IPS-20b (cell line): ENCODE results near the gene TNFRSF6B.

Experiments
- H3K27ac ChIP-seq: one replicate; pipeline ENCODE4 v1.5.1; 2013; ENCODE audit warnings: low read length
- H3K27me3 ChIP-seq: 2 replicates; pipeline ENCODE4 v1.6.1; 2013; ENCODE audit warnings: mild to moderate bottlenecking, low read length, inconsistent platforms; ENCODE audit not compliant: insufficient read depth
- H3K36me3 ChIP-seq: 2 replicates; pipeline ENCODE4 v1.6.1; 2013; ENCODE audit warnings: low read depth, mild to moderate bottlenecking, inconsistent platforms, low read length, moderate library complexity; ENCODE audit not compliant: insufficient read depth
- H3K4me1 ChIP-seq: 2 replicates; pipeline ENCODE4 v1.6.1; 2013; ENCODE audit warnings: mild to moderate bottlenecking, control low read depth, inconsistent platforms, low read length, moderate library complexity; ENCODE audit not compliant: insufficient read depth
- H3K4me3 ChIP-seq: 2 replicates; pipeline ENCODE4 v1.5.1; 2013; ENCODE audit warnings: mild to moderate bottlenecking, low read length, inconsistent platforms
- H3K9ac ChIP-seq: 2 replicates; pipeline ENCODE4 v1.6.1; 2013; ENCODE audit warnings: low read depth, mild to moderate bottlenecking, inconsistent platforms, low read length, moderate library complexity
- H3K9me3 ChIP-seq: 2 replicates; pipeline ENCODE4 v1.6.1; 2013; ENCODE audit warnings: mild to moderate bottlenecking, low read depth, low read length, inconsistent platforms; ENCODE audit not compliant: insufficient read depth

The TNFRSF6B gene

GRCh38 chr20:63679799-63680305, 16.6 kb upstream of the TNFRSF6B start:
- H3K9me3 ChIP-seq = no peaks in the 10 kb centered on the region
- peaks cover 22% of the 10 kb centered on the region; the same call in 1 of the 2 replicates for H3K36me3 ChIP-seq
- no peak overlapping the region for H3K27ac ChIP-seq
- no peak overlapping the region for H3K4me3 ChIP-seq
- H3K4me1 ChIP-seq = no peaks in the 10 kb centered on the region
- no peaks in the 10 kb centered on the region for H3K27me3 ChIP-seq
- H3K9ac ChIP-seq = no peak overlapping the region

GRCh38 chr20:63680427-63680826, 16.0 kb upstream of the TNFRSF6B start:
- Histone ChIP-seq H3K9ac (no peak overlapping the region), H3K4me1 (no peaks in the 10 kb centered on the region), H3K4me3 (no peak overlapping the region), H3K9me3 (no peaks in the 10 kb centered on the region), H3K36me3 (peaks cover 22% of the 10 kb centered on the region; the same call in 1 of the 2 replicates), H3K27ac (no peak overlapping the region), H3K27me3 (no peaks in the 10 kb centered on the region)

GRCh38 chr20:63680857-63681608, 15.4 kb upstream of the TNFRSF6B start:
- Histone ChIP-seq H3K9ac (no peak overlapping the region), H3K4me1 (no peaks in the 10 kb centered on the region), H3K27me3 (no peaks in the 10 kb centered on the region), H3K27ac (no peak overlapping the region), H3K9me3 (no peaks in the 10 kb centered on the region), H3K36me3 (peaks cover 22% of the 10 kb centered on the region; the same call in 1 of the 2 replicates), H3K4me3 (no peak overlapping the region)

DNA sequence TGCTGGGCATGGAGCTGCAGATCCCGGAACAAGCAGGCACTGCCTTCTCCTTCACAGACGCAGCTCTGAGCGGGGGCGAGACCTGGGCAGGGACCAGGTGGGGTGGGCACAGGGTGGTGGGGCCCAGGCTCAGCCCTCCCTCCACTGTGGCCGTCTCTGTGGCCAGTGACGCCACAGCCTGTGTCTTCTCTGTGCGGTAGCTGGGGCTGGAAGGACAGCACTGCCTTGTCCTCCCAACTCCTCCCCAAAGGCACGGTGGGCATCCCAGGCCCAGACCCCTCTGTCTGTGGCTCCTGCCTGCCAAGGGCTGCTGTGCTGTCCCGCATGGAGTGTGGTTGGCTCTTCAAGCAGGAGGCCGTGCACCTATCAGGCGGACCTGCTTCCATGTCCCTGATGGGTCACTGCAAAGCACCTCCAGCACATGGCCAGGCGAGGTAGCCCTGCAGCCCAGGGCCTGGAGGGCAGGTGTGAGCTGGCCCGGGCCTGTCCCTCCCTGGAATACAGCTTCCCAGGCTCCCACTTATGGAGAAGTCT, 14.8 kb upstream of the TNFRSF6B start:
- H3K4me3 ChIP-seq = no peak overlapping the region
- no peaks in the 10 kb centered on the region for H3K4me1 ChIP-seq
- H3K27ac ChIP-seq = no peak overlapping the region
- H3K27me3 ChIP-seq = no peaks in the 10 kb centered on the region
- H3K9me3 ChIP-seq = no peaks in the 10 kb centered on the region
- H3K36me3 ChIP-seq = peaks cover 22% of the 10 kb centered on the region; the same call in 1 of the 2 replicates
- H3K9ac ChIP-seq = no peak overlapping the region

DNA sequence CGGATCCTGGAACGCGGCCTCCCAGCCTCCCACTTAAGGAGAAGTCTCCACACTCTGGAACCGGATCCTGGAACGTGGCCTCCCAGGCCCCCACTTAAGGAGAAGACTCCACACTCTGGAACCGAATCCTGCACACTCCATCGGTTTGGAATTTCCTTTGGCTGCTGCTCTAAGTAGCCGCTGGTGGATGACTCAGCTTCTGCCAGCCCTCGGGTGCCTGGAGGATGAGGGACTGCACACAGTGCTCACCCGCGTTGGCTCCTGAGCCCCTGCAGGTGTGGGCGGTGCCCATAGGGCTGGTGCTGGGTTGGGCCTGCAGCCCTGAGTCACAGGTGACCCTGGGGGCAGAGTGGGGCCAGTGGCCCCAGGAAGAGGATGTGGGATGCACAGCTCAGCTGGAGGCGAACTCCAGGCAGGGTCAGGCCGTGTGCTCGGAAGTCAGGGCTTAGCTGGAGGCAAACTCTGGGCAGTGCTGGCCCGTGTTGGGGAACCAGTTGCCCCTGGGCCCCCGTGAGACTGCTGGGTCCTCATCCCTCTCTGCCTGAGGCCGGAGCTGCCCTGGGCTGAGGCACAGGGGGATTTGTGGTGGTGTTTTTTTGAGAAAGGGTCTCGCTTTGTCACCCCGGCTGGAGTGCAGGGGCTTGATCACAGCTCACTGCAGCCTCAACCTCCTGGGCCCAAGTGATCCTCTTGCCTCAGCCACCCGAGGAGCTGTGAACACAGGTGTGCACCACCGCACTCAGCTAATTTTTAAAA, 13.9 kb upstream of the TNFRSF6B start:
- no peak overlapping the region for H3K4me3 ChIP-seq
- H3K27me3 ChIP-seq = no peaks in the 10 kb centered on the region
- no peaks in the 10 kb centered on the region for H3K4me1 ChIP-seq
- no peak overlapping the region for H3K27ac ChIP-seq
- H3K9ac ChIP-seq = no peak overlapping the region
- peaks cover 15% of the 10 kb centered on the region; the same call in 1 of the 2 replicates for H3K36me3 ChIP-seq
- H3K9me3 ChIP-seq = no peaks in the 10 kb centered on the region

DNA sequence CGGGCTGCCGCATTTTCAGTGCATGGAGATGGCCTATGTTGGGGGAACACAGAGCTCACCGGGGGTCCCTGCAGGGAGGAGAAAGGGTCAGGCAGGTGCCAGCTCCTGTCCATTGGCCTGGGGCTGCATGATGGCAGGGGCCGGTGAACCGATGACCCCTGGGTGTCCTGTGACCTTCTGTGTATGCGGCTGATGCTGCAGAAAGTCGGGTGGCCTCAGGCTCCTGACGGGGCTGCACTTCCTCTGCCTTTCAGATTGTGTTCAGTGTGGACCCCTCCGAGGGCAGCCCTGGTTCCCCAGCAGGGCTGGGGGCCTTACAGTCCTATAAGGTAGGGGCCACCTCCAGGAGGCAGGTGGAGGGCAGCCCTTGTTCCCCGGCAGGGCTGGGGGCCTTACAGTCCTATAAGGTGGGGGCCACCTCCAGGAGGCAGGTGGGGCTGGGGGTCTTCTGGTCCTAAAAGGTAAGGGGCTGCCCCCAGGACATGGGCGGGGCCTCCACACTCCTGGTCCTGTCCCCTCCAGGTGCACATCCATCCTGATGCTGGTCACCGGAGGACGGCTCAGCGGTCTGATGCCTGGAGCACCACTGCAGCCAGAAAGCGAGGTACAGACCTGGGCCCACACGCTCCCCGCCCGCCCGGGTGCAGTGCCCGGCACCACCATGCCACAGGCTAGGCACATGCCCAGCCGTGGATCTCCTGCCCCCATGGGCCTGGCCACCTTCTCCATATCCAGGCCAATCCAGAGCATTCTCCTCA, 11.0 kb upstream of the TNFRSF6B start:
- Histone ChIP-seq H3K9ac (no peak overlapping the region), H3K36me3 (0 out of 2 replicates have a peak, but pooled peaks cover 6% of the 10 kb centered on the region), H3K27me3 (no peaks in the 10 kb centered on the region), H3K9me3 (no peaks in the 10 kb centered on the region), H3K4me3 (no peak overlapping the region), H3K4me1 (no peaks in the 10 kb centered on the region), H3K27ac (no peak overlapping the region)

GRCh38 chr20:63686094-63686491, 10.4 kb upstream of the TNFRSF6B start:
- H3K36me3 ChIP-seq = 0 out of 2 replicates have a peak, but pooled peaks cover 6% of the 10 kb centered on the region
- no peaks in the 10 kb centered on the region for H3K9me3 ChIP-seq
- no peak overlapping the region for H3K27ac ChIP-seq
- H3K27me3 ChIP-seq = no peaks in the 10 kb centered on the region
- no peaks in the 10 kb centered on the region for H3K4me1 ChIP-seq
- H3K4me3 ChIP-seq = no peak overlapping the region
- H3K9ac ChIP-seq = no peak overlapping the region

DNA sequence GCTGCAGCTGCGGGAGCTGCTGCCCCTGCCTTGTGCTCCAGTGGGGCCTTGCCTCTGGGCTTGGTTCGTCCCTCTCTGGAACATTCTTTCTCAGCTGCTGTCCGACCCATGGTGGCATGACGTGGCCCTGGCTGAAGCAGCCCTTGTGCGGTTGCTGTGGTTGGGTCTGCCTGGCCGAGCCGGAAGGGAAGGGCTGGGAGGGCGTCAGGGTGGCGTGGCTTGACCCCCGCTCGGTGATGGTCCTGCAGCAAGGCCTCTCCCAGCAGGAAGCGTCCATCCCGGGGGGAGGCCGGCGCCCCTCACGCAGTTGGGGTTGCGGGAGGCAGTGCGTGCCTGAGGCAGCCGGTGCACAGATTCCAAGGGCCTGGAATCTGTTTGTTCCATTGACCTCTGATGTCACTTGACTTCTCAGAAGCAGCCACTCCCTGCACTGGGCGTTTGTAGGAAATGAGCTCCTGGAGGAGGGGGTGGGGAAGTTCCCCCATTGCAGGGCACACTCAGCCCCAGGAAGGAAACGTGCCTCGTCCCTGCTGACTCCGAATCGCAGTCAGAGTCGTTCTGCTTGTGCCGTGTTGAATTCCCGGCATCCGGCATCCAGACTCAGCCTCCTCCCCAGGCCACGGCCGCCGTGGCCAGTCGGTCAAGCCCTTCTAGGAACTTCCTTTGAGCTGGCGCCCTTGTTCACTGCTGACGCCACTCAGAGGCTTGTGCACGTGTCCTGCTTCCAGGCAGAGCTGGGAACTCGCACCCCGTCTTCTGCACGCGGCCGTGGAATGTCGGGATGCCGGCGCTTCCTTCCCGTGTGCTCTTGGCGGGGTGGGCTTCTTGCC, 9.7 kb upstream of the TNFRSF6B start:
- no peaks in the 10 kb centered on the region for H3K9me3 ChIP-seq
- no peak overlapping the region for H3K4me3 ChIP-seq
- H3K4me1 ChIP-seq = no peaks in the 10 kb centered on the region
- H3K27me3 ChIP-seq = no peaks in the 10 kb centered on the region
- H3K9ac ChIP-seq = no peak overlapping the region
- H3K36me3 ChIP-seq = 0 out of 2 replicates have a peak, but pooled peaks cover 6% of the 10 kb centered on the region
- no peak overlapping the region for H3K27ac ChIP-seq

DNA sequence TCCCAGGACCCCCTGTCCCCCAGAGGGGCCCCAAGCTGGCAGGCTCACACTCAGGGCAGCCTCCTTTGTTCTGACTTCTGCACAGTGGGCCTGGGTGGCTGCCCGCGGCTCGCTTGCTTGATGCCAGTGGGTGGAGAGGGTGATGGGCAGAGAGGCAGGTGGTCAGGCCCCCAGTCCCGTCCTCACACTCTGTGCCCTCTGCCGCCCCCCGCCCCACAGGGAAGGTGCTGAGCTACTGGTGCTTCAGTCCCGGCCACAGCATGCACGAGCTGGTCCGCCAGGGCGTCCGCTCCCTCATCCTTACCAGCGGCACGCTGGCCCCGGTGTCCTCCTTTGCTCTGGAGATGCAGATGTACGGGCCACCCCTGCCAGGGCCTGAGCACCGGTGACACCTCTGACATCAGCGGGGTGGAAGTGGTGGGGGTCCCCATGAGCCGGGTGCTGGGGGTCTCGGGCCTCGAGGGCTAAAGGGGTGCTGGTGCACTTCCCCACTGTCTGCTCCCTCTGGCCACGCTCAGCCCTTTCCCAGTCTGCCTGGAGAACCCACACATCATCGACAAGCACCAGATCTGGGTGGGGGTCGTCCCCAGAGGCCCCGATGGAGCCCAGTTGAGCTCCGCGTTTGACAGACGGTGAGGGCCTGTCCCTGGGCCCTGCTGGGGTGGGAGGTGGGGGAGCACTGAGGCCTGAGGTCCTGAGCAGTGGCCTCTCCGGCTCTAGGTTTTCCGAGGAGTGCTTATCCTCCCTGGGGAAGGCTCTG, 8.9 kb upstream of the TNFRSF6B start:
- Histone ChIP-seq H3K27ac (no peak overlapping the region), H3K4me3 (no peak overlapping the region), H3K36me3 (0 out of 2 replicates have a peak, but pooled peaks cover 2% of the 10 kb centered on the region), H3K9ac (no peak overlapping the region), H3K9me3 (no peaks in the 10 kb centered on the region), H3K4me1 (no peaks in the 10 kb centered on the region), H3K27me3 (no peaks in the 10 kb centered on the region)
